Osteocyte (in vitro differentiated cells): ENCODE data around the gene LTBP3. TPM values are rescaled to one million over a fixed set of nuclear protein-coding genes. Genes with fewer than 3 reads are reported as not detected.

Experiments
- DNase-seq: peaks from one replicate; pipeline ENCODE4 v3.0.0; 2021; ENCODE audit warnings: mixed read lengths; ENCODE audit not compliant: unreplicated experiment; ENCODE audit errors: extremely low spot score
- H3K27ac Mint-ChIP-seq: one replicate; pipeline ENCODE4 v1.8.0; 2021; ENCODE audit warnings: mild to moderate bottlenecking, mixed read lengths; ENCODE audit not compliant: unreplicated experiment
- H3K27me3 Mint-ChIP-seq: one replicate; pipeline ENCODE4 v1.8.0; 2021; ENCODE audit warnings: mixed read lengths; ENCODE audit not compliant: unreplicated experiment
- H3K36me3 Mint-ChIP-seq: one replicate; pipeline ENCODE4 v1.8.0; 2021; ENCODE audit warnings: mixed read lengths; ENCODE audit not compliant: unreplicated experiment
- H3K4me1 Mint-ChIP-seq: one replicate; pipeline ENCODE4 v1.8.0; 2021; ENCODE audit warnings: mixed read lengths; ENCODE audit not compliant: unreplicated experiment
- H3K4me3 Mint-ChIP-seq: one replicate; pipeline ENCODE4 v1.8.0; 2021; ENCODE audit warnings: mild to moderate bottlenecking, moderate library complexity, mixed read lengths; ENCODE audit not compliant: unreplicated experiment
- H3K9me3 Mint-ChIP-seq: one replicate; pipeline ENCODE4 v1.8.0; 2021; ENCODE audit warnings: mixed read lengths; ENCODE audit not compliant: unreplicated experiment
- CTCF ChIP-seq: fragments of 200-600 bp; sonication (generic); IDR thresholded peaks from 2 replicates; pipeline ENCODE4 v1.5.0; 2021; ENCODE audit warnings: antibody characterized with exemption, mild to moderate bottlenecking, moderate library complexity
- total RNA-seq: library from RNA; stranded (reverse); gene quantifications from 2 replicates; pipeline ENCODE4 v1.2.1, GENCODE V29; 2021

The LTBP3 gene
- total RNA-seq, 1 donor from 2014 or later = 256 TPM

GRCh38 chr11:65496304-65497140 lies 61.6 kb downstream of the LTBP3 start:
- H3K4me3 Mint-ChIP-seq = no peak overlapping the region
- no peak for TF ChIP-seq CTCF
- no peak overlapping the region for H3K27ac Mint-ChIP-seq
- no peak for DNase-seq
- peaks cover 51% of the 10 kb centered on the region for H3K4me1 Mint-ChIP-seq
- H3K27me3 Mint-ChIP-seq = no peaks in the 10 kb centered on the region
- H3K9me3 Mint-ChIP-seq = no peaks in the 10 kb centered on the region
- no peaks in the 10 kb centered on the region for H3K36me3 Mint-ChIP-seq

GRCh38 chr11:65493367-65494176 lies 64.6 kb downstream of the LTBP3 start:
- Mint-ChIP-seq H3K27ac (no peak overlapping the region), H3K9me3 (no peaks in the 10 kb centered on the region), H3K27me3 (no peaks in the 10 kb centered on the region), H3K36me3 (no peaks in the 10 kb centered on the region), H3K4me3 (peak overlapping the region; percentile 47), H3K4me1 (peaks cover 80% of the 10 kb centered on the region)
- DNase-seq = no peak
- TF ChIP-seq CTCF = no peak

GRCh38 chr11:65492637-65493366 lies 65.4 kb downstream of the LTBP3 start:
- peak overlapping the region; percentile 47 for H3K4me3 Mint-ChIP-seq
- peaks cover 88% of the 10 kb centered on the region for H3K4me1 Mint-ChIP-seq
- H3K27me3 Mint-ChIP-seq = no peaks in the 10 kb centered on the region
- H3K36me3 Mint-ChIP-seq = no peaks in the 10 kb centered on the region
- no peak for TF ChIP-seq CTCF
- DNase-seq = no peak
- no peaks in the 10 kb centered on the region for H3K9me3 Mint-ChIP-seq
- H3K27ac Mint-ChIP-seq = no peak overlapping the region

- Mint-ChIP-seq H3K9me3 (no peaks in the 10 kb centered on the region), H3K27ac (no peak overlapping the region), H3K4me3 (no peak overlapping the region), H3K4me1 (peaks cover 90% of the 10 kb centered on the region), H3K27me3 (no peaks in the 10 kb centered on the region), H3K36me3 (no peaks in the 10 kb centered on the region)
- TF ChIP-seq CTCF = no peak
- no peak for DNase-seq
Observed at GRCh38 chr11:65492387-65492636, 65.8 kb downstream of the LTBP3 start.
